Measurements from ENCODE around the gene PCF11. TPM values are rescaled to one million over a fixed set of nuclear protein-coding genes. Genes with fewer than 3 reads are reported as not detected.

PCF11 gene
- total RNA-seq, 1 experiment from 2014 or later, result 46.1 TPM

DNA sequence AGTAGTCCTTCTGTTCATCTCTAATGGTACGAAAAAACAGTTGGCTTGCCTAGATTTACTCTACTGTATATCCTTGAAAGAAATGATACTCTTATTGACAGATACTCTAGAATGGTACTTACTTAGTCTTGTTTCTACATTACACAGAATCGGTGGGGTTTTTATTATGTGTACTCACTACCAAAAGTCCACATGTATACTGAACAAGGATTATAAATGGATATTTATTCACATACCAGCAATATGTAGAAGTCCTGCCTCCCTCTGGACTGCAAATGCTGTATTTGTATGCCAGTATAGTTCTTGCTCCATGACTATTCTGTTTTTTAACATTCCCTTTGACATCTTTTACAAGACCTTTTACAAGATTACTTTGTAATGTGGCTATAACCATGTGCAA is 13.9 kb downstream of the PCF11 start:
- POLR2A ChIA-PET, result no interaction called here

DNA sequence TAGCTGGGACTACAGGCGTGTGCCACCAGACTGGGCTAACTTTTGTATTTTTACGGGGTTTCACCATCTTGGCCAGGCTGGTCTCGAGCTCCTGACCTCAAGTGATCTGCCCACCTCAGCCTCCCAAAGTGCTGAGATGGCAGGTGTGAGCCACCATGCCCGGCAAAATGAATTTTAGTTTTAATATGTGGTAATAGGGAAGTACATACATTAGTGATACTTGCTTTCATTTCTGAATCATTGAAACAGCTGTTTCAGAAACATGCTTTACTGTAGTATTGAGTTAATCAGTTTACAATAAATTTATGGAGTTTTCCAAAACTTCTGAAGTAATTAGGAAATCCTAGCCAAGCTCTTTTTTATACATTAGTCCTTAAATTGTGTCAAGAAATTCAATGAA is 15.6 kb downstream of the PCF11 start:
- Mint-ChIP-seq H3K9me3 (0 out of 2 replicates have a peak, but pooled peaks cover 3% of the 10 kb centered on the region), H3K27ac (no peak overlapping the region), H3K36me3 (peaks cover 75% of the 10 kb centered on the region), H3K4me3 (no peak overlapping the region), H3K4me1 (peaks cover 9% of the 10 kb centered on the region), H3K27me3 (ENCODE audit: low read depth) (no peaks in the 10 kb centered on the region)
- ATAC-seq (no peak), DNase-seq (ENCODE audit: low spot score) (no peak)
- POLR2A ChIA-PET, result no interaction called here
- CTCF ChIA-PET, result no interaction called here
- TF ChIP-seq ELF4 (CRISPR knock-in tag; IDR thresholded peaks at IDR 0.05; ENCODE audit: low read depth) (no peak), E2F1 (CRISPR knock-in tag; IDR thresholded peaks at IDR 0.05) (no peak), PRRX2 (CRISPR knock-in tag; IDR thresholded peaks at IDR 0.05) (no peak), OVOL2 (CRISPR knock-in tag; IDR thresholded peaks at IDR 0.05; ENCODE audit: borderline replicate concordance) (no peak), HMGA2 (CRISPR knock-in tag; IDR thresholded peaks at IDR 0.05) (no peak), HMGXB4 (CRISPR knock-in tag; IDR thresholded peaks at IDR 0.05) (no peak), SP1 (CRISPR knock-in tag; conservative IDR thresholded peaks at IDR 0.05) (no peak), ZNF532 (CRISPR knock-in tag; IDR thresholded peaks at IDR 0.05; ENCODE audit: borderline replicate concordance) (no peak), ERG (CRISPR knock-in tag; IDR thresholded peaks at IDR 0.05) (no peak), ZNF317 (CRISPR knock-in tag; IDR thresholded peaks at IDR 0.05; ENCODE audit: borderline replicate concordance, low read depth) (no peak)
- TF ChIP-seq, protein P1, sequence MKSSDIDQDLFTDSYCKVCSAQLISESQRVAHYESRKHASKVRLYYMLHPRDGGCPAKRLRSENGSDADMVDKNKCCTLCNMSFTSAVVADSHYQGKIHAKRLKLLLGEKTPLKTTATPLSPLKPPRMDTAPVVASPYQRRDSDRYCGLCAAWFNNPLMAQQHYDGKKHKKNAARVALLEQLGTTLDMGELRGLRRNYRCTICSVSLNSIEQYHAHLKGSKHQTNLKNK (CRISPR knock-in tag; IDR thresholded peaks at IDR 0.05), result no peak
- TF ChIP-seq, protein P2, sequence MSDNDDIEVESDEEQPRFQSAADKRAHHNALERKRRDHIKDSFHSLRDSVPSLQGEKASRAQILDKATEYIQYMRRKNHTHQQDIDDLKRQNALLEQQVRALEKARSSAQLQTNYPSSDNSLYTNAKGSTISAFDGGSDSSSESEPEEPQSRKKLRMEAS (CRISPR knock-in tag; IDR thresholded peaks at IDR 0.05), result no peak

More for the DNA sequence above, 13.9 kb downstream of the PCF11 start:
- Mint-ChIP-seq H3K4me1 (peaks cover 9% of the 10 kb centered on the region), H3K9me3 (0 out of 2 replicates have a peak, but pooled peaks cover 4% of the 10 kb centered on the region), H3K4me3 (peak overlapping the region; percentile 44; the same call in 1 of the 2 replicates), H3K27me3 (ENCODE audit: low read depth) (no peaks in the 10 kb centered on the region), H3K27ac (no peak overlapping the region), H3K36me3 (peaks cover 75% of the 10 kb centered on the region)
- DNase-seq (ENCODE audit: low spot score) (no peak), ATAC-seq (no peak)
- TF ChIP-seq MYBL2 (CRISPR knock-in tag; IDR thresholded peaks at IDR 0.05) (no peak), ATF6 (CRISPR knock-in tag; IDR thresholded peaks at IDR 0.05) (no peak), SMAD3 (CRISPR knock-in tag; IDR thresholded peaks at IDR 0.05; ENCODE audit: borderline replicate concordance) (no peak), SP1 (CRISPR knock-in tag; conservative IDR thresholded peaks at IDR 0.05) (no peak), FOXP1 (CRISPR knock-in tag; IDR thresholded peaks at IDR 0.05; ENCODE audit: borderline replicate concordance) (no peak), ZNF416 (CRISPR knock-in tag; IDR thresholded peaks at IDR 0.05) (no peak), ZNF317 (CRISPR knock-in tag; IDR thresholded peaks at IDR 0.05; ENCODE audit: borderline replicate concordance, low read depth) (no peak), ZNF121 (CRISPR knock-in tag; IDR thresholded peaks at IDR 0.05) (no peak), NFE2L1 (CRISPR knock-in tag; IDR thresholded peaks at IDR 0.05) (no peak), NR1H2 (CRISPR knock-in tag; IDR thresholded peaks at IDR 0.05) (no peak), RELA (CRISPR knock-in tag; IDR thresholded peaks at IDR 0.05; ENCODE audit: borderline replicate concordance) (no peak), GTF2I (CRISPR knock-in tag; conservative IDR thresholded peaks at IDR 0.05) (no peak), OVOL2 (CRISPR knock-in tag; IDR thresholded peaks at IDR 0.05; ENCODE audit: borderline replicate concordance) (no peak), CBFB (CRISPR knock-in tag; IDR thresholded peaks at IDR 0.05; ENCODE audit: low read depth) (no peak), EMX1 (CRISPR knock-in tag; IDR thresholded peaks at IDR 0.05) (no peak), JUN (CRISPR knock-in tag; IDR thresholded peaks at IDR 0.05) (no peak), FOXJ3 (CRISPR knock-in tag; IDR thresholded peaks at IDR 0.05; ENCODE audit: borderline replicate concordance) (no peak)
- TF ChIP-seq, protein P3, sequence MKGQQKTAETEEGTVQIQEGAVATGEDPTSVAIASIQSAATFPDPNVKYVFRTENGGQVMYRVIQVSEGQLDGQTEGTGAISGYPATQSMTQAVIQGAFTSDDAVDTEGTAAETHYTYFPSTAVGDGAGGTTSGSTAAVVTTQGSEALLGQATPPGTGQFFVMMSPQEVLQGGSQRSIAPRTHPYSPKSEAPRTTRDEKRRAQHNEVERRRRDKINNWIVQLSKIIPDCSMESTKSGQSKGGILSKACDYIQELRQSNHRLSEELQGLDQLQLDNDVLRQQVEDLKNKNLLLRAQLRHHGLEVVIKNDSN (CRISPR knock-in tag; IDR thresholded peaks at IDR 0.05), result no peak
- CTCF ChIA-PET, result no interaction called here
